Stomach (tissue), 4 donors: ENCODE measurements around the gene STC2.

ENCODE experiments used
- CTCF ChIP-seq, 7 experiments: fragments of 450-650 bp in 4 of 7; fragments of 200-600 bp in 3 of 7; sonication (generic) in 3 of 7; IDR thresholded peaks; one replicate each; pipeline ENCODE4 v1.5.1; 2016 to 2019; ENCODE audit warnings: antibody characterized with exemption in 7 of 7, control low read depth in 2 of 7, mild to moderate bottlenecking in 1 of 7
- POLR2A ChIP-seq, 4 donors: fragments of 450-650 bp; IDR thresholded peaks; one replicate each; pipeline ENCODE4 v1.6.1; 2016; ENCODE audit warnings: antibody characterized with exemption in 4 of 4, control low read depth in 2 of 4, mild to moderate bottlenecking in 1 of 4, moderate library complexity in 1 of 4
- POLR2AphosphoS5 ChIP-seq, 3 donors: sonication (generic); formaldehyde crosslinking; IDR thresholded peaks; one replicate each; pipeline ENCODE4 v1.6.1; 2016; ENCODE audit warnings: antibody characterized with exemption in 3 of 3

- TF ChIP-seq POLR2AphosphoS5 (IDR thresholded peaks at IDR 0.05) (no peak), CTCF (IDR thresholded peaks at IDR 0.05) (no peak), POLR2A (IDR thresholded peaks at IDR 0.05) (no peak)
These were observed 5.0 kb downstream of the STC2 start for GRCh38 chr5:173323106-173323798.
